Left renal cortex interstitium (tissue), 4 donors: ENCODE results near the gene OGFOD3. TPM values are rescaled to one million over a fixed set of nuclear protein-coding genes. Genes with fewer than 3 reads are reported as not detected.
"Not testable (repeated sequence)": the region's sequence is repeated elsewhere in the genome, so short reads cannot be mapped to it uniquely, and the experiment has no call there.

Experiments
- DNase-seq, 4 donors: peaks; one replicate each; pipeline ENCODE4 v3.0.0-alpha.2; 2013; ENCODE audit warnings: low read depth in 4 of 4, low spot score in 2 of 4, missing footprints in 1 of 4
- polyA plus RNA-seq, 4 donors: library from polyadenylated mRNA; unstranded; fragments of 120-200 nt; gene quantifications; one replicate each; pipeline ENCODE4 v1.2.1, GENCODE V29; 2013; ENCODE audit not compliant: insufficient read length in 4 of 4

The OGFOD3 gene
- polyA plus RNA-seq, 4 donors: 25.0 to 28.6 (median 26.5) TPM

DNA sequence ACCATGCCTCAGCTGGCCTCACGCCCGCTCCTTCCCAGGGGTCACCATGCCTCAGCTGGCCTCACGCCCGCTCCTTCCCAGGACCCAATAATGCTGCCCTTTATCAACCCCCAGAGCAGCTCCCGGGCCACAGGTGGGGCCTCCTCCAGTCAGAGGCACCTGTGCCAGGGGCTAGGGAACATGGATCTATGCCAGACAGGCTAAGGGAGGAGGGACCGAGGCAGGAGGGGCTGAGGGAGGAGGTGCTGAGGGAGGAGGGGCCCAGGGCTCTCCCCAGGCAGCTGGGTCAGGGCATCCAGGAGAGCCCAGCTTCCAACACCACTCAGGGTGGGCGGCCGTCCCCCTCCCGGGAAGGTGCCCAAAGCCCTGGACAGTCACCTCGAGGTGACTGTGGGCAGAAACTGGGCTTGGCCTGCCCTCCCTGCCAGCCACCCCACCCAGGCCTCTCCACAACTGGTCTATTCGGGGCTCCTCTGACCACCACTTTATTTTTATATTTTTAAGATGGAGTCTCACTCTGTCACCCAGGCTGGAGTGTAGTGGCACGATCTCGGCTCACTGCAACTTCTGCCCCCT, 27.4 kb downstream of the OGFOD3 start:
- DNase-seq: no peak

DNA sequence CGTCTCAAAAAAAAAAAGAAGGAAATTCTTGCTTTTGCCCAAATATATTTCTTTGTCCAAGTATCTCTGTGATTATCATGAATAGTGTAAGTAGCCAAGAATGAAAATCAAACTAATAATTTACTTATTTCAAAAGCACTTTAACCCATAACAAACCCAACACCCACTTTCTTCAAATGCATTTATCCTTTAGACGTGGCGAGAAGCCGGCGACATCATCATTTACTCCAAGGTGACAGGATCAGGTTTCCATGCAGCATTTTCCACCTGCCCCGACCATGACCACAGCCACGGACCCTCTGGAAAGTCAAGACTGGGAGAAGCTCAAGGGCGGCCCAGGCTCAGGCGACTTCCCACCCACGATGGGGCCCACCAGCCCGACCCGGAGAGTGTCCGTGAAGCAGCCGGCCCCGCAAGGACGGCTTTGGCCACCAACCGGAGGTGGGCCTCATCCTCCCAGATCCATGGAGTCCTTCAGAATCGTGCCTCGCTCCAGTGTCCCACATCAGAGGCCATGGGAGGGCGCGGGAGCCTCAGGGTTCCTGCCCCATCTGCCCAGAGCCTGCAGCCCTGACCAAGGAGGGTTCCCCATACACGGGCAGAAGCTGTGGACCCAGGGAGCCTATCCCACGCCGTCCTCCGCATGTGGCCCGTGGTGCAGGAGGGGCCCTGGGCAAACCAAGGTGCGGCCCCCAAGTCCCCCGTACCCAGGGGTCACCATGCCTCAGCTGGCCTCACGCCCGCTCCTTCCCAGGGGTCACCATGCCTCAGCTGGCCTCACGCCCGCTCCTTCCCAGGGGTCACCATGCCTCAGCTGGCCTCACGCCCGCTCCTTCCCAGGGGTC, 28.1 kb downstream of the OGFOD3 start:
- no peak for DNase-seq

GRCh38 chr17:82389379-82389778, 29.0 kb downstream of the OGFOD3 start:
- DNase-seq: no peak

DNA sequence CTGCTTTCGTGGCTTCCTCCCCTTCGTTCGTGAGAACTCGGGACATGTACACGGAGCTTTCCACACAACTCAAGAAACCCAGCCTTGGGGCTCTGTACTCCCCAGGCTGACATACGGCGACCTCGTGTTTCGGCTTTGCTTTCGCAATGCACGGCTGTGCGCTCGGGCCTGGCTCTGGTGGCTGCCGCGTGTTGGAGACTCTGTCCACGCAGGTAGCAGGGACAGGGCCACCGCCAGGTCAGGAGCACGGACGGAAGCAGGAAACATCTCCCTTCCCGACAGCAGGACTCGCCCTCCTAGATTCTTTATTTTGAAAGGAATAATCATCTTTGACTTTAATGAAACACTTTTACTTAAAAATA, 29.5 kb downstream of the OGFOD3 start:
- DNase-seq: no peak

DNA sequence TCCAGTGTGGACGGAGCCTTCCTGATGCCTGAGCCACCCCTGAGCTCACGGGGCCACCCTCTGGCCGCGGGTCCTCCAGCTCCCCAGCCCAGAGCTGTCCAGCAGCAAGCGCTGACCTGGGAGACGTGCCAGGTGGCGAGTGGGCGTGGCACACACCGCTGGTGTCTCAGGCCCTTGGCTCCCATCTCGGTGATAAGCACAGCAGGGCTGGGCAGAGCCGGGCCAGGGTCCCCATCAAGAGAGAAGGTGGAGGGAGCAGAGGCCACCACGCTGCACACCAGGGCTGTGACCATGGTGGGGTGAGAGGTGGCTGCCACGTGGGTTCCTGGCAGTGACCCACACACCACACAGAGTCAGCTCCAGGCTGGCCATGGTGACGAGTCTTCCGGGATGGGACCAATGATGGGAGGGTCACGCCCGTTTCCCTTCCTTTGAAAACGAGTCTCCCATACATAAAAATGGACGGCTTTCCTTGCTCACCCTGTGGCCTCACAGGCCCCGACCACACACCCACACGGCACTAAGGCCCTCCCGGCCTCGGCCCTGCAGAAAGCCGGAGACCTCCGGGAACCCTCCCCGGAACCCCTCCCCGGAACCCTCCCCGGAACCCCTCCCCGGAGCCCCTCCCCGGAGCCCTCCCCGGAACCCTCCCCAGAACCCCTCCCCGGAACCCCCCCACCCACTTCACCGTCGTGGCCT, 30.0 kb downstream of the OGFOD3 start:
- DNase-seq: no peak

GRCh38 chr17:82387705-82388106, 30.7 kb downstream of the OGFOD3 start:
- DNase-seq: no peak

- DNase-seq: no peak
Observed at GRCh38 chr17:82386881-82387704, 31.3 kb downstream of the OGFOD3 start.

GRCh38 chr17:82386255-82386831, 32.0 kb downstream of the OGFOD3 start:
- DNase-seq: no peak

GRCh38 chr17:82385559-82386254, 32.7 kb downstream of the OGFOD3 start:
- DNase-seq: no peak

DNA sequence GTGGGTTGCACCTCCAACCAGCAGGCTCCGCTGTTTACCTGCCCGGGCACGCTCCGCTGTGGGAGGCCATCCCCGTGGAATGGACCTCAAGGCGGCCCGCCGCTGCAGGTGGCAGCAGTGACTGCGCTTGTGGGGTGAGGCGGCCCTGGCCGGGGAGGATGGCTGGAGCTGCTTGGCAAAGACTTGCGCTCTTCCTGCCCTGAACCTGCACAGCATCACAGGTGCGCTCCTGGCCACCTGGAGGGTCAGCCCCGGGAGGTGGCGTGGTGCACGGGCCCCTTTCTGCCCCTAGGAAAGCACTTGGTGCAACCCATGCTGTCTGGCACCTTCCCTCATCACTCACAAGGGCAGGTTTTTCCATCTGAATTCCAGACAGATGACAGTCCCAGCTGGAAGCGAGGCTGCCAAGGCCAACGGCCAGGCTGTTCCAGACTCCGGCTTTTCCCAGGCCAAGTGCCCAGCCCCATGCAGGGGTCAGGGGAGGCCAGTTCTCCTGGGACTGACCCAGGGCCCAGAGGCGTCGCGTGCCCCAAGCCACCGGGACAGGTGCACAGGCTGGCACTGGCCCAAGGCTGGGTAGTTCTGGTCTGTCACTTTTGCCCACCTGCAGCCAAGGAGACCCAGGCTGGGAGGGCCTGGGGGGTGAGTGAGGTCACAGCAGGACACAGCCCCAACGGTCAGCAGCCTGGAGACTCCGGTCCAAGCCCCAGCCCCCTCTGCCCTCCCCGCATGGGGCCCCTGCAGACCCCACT, 33.5 kb downstream of the OGFOD3 start:
- DNase-seq: no peak

GRCh38 chr17:82384051-82384729, 34.2 kb downstream of the OGFOD3 start:
- no peak for DNase-seq

DNA sequence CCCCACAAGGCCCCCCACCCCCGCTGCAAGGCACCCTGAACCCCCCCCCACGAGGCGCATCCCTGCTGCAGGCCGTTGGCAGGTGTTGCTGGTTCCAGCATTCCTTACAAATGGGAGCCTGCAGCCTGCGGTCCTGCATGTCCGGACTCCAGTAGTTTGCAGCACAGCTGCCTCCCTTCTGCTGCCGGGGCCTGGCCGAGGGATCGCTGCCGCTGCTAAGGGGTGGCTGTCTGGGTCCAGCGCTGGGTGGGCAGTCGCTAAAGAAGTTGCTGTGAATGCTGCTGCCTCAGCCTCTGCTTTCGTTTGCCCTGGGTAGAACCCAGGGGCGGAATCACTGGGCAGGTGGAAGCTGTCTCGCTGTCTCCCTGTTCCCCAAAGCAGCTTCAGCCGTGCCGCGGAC, 35.0 kb downstream of the OGFOD3 start:
- DNase-seq: no peak

DNA sequence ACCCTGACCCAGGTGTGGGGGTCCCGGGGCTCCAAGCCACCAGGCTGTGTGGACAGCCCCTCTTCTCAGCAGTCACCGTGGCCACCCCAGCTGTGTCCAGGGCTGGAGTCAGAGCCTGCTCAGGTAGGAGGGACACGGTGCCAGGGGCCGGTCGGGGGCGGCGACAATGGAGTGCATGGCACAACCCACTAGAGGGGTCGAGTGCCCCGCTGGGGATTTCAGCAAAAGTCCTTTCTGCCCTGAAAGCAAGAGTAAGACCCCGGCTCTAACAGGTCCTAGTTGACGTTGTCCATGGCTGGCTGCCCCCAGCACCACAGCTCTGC, 35.5 kb downstream of the OGFOD3 start:
- DNase-seq: no peak

DNA sequence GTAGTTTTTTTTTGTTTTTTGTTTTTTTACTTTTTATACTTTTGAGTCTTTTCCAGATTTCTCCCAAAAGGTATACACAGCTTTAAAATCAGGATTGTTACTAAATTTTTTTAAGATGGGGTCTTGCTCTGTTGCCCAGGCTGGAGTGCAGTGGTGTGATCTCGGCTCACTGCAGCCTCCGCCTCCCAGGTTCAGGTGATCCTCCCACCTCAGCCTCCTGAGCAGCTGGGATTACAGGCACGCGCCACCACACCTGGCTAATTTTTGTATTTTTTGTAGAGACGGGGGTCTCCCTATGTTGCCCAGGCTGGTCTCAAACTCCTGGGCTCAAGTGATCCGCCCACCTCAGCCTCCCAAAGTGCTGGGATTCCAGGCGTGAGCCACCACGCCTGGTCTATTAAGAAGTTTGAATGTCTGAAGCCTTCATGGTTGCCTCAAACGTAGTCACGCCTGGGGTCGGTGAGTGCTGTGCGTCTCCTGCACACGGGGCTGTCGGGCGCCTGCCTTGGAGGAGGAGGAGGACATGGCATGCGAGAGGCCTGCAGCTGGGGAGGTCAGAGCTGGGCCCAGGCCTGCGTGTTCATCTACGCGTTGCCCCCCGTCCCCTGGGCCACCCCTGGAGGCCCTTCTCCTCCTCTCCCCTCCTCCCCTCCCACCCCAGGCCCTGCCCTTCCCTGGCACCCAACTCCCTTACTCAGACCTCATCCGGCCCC, 36.0 kb downstream of the OGFOD3 start:
- DNase-seq: not testable (repeated sequence)

- not testable (repeated sequence) for DNase-seq
Observed at GRCh38 chr17:82381703-82382009, 36.7 kb downstream of the OGFOD3 start.

GRCh38 chr17:82380860-82381702, 37.3 kb downstream of the OGFOD3 start:
- DNase-seq: no peak

DNA sequence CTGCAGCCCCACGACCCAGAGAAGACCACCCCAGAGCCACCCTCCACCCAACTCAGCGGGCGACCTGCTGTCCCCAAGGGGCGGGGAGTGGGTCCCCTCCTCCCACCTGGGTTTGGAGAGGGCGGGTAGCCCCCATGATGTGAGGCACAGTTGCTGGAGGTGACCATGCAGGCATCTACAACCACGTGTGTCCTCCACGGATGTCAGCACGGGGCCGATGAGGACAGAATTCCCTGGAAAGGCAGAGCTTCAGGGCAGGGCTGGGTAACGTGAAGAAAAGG, 39.7 kb downstream of the OGFOD3 start:
- DNase-seq: no peak
